ENCODE results near the gene RNF223. TPM values are rescaled to one million over a fixed set of nuclear protein-coding genes. Genes with fewer than 3 reads are reported as not detected.

RNF223 gene
- total RNA-seq, 6 donors from 2014 or later = 1.0 to 2.4 (median 1.8) TPM

- no peak for ATAC-seq (ENCODE audit: low FRiP score in 2 of 2)
- Histone ChIP-seq H3K9me3 (no peaks in the 10 kb centered on the region), H3K4me1 (peaks cover 37 to 75% (median 45%) of the 10 kb centered on the region in 4 donors), H3K4me3 (peak overlapping the region in 2 of 4 donors; percentile 5 to 36), H3K27me3 (peaks cover 0 to 14% (median 0%) of the 10 kb centered on the region in 4 donors), H3K36me3 (no peaks in the 10 kb centered on the region), H3K27ac (peak overlapping the region; percentile 74 to 83 (median 78))
- peak in 1 of 2 donors; percentile 76 for DNase-seq
- 65 to 86% methylated on average over 4 to 9 of the region's 9 CpGs for WGBS, 2 donors
- TF ChIP-seq POLR2AphosphoS5 (IDR thresholded peaks at IDR 0.05) = no peak
- no peak for TF ChIP-seq CTCF (IDR thresholded peaks at IDR 0.05)
- TF ChIP-seq POLR2A (IDR thresholded peaks at IDR 0.05) = no peak
- TF ChIP-seq EP300 (IDR thresholded peaks at IDR 0.05) = no peak
Measured at GRCh38 chr1:1024149-1024770, 49.8 kb downstream of the RNF223 start.

GRCh38 chr1:1023700-1024099 is 50.4 kb downstream of the RNF223 start:
- WGBS, 2 donors = 53 to 69% methylated on average over 4 to 13 of the region's 13 CpGs
- Histone ChIP-seq H3K9me3 (no peaks in the 10 kb centered on the region), H3K27me3 (peaks cover 0 to 14% (median 0%) of the 10 kb centered on the region in 4 donors), H3K27ac (peak overlapping the region; percentile 8 to 83 (median 77)), H3K4me1 (peaks cover 42 to 80% (median 49%) of the 10 kb centered on the region in 4 donors), H3K36me3 (no peaks in the 10 kb centered on the region), H3K4me3 (no peak overlapping the region)
- DNase-seq (peak in 1 of 2 donors; percentile 76), ATAC-seq (ENCODE audit: low FRiP score in 2 of 2) (no peak)
- no peak for TF ChIP-seq EP300 (IDR thresholded peaks at IDR 0.05)
- TF ChIP-seq CTCF (IDR thresholded peaks at IDR 0.05) = no peak
- no peak for TF ChIP-seq POLR2AphosphoS5 (IDR thresholded peaks at IDR 0.05)
- TF ChIP-seq POLR2A (IDR thresholded peaks at IDR 0.05) = no peak

- 79 to 90% methylated on average over 16 to 27 of the region's 27 CpGs for WGBS, 2 donors
- no peaks in the 10 kb centered on the region for H3K9me3 ChIP-seq
- peaks cover 42 to 77% (median 49%) of the 10 kb centered on the region in 4 donors for H3K4me1 ChIP-seq
- TF ChIP-seq POLR2A (IDR thresholded peaks at IDR 0.05) = no peak
- TF ChIP-seq CTCF (IDR thresholded peaks at IDR 0.05) = no peak
- no peak for TF ChIP-seq POLR2AphosphoS5 (IDR thresholded peaks at IDR 0.05)
- no peak for TF ChIP-seq EP300 (IDR thresholded peaks at IDR 0.05)
- ATAC-seq (ENCODE audit: low FRiP score in 2 of 2) (no peak), DNase-seq (peak in 1 of 2 donors; percentile 71)
- no peak overlapping the region for H3K4me3 ChIP-seq
- H3K36me3 ChIP-seq = no peaks in the 10 kb centered on the region
- peak overlapping the region in 1 of 4 donors; percentile 97 for H3K27ac ChIP-seq
- H3K27me3 ChIP-seq = peaks cover 0 to 14% (median 0%) of the 10 kb centered on the region in 4 donors
Measured at GRCh38 chr1:1022302-1023009, 51.6 kb downstream of the RNF223 start.

- H3K9me3 ChIP-seq = no peaks in the 10 kb centered on the region
- 87 to 89% methylated on average over 10 of the region's 10 CpGs for WGBS, 2 donors
- H3K4me1 ChIP-seq = peaks cover 42 to 74% (median 49%) of the 10 kb centered on the region in 4 donors
- H3K36me3 ChIP-seq = no peaks in the 10 kb centered on the region
- H3K27ac ChIP-seq = peak overlapping the region in 2 of 4 donors; percentile 90 to 97
- DNase-seq (peak in 1 of 2 donors; percentile 58), ATAC-seq (ENCODE audit: low FRiP score in 2 of 2) (no peak)
- TF ChIP-seq CTCF (IDR thresholded peaks at IDR 0.05) (no peak), POLR2AphosphoS5 (IDR thresholded peaks at IDR 0.05) (no peak), EP300 (IDR thresholded peaks at IDR 0.05) (no peak), POLR2A (IDR thresholded peaks at IDR 0.05) (no peak)
- no peak overlapping the region for H3K4me3 ChIP-seq
- H3K27me3 ChIP-seq = peaks cover 0 to 14% (median 0%) of the 10 kb centered on the region in 4 donors
Measured at GRCh38 chr1:1021920-1022259, 52.2 kb downstream of the RNF223 start.
